Activated naive CD8-positive, alpha-beta T cell treated with anti-CD3 and anti-CD28 coated beads, Interleukin-2, amount 10 ng/mL, durations not matched to agents 7 days and 5 days (primary cell): Measurements from ENCODE around the gene GXYLT1. TPM values are rescaled to one million over a fixed set of nuclear protein-coding genes. Genes with fewer than 3 reads are reported as not detected.
"Not testable (repeated sequence)": the region's sequence is repeated elsewhere in the genome, so short reads cannot be mapped to it uniquely, and the experiment has no call there.

Experiments
- ATAC-seq: fragments of 150-1000 bp; cut with Tn5 transposase; one replicate; pipeline ENCODE4 v1.10.0; 2021; ENCODE audit warnings: low read depth, moderate library complexity
- POLR2A ChIA-PET: fragments of 350-600 bp; sonication (Branson Sonifier 250); formaldehyde crosslinking; loops from one replicate; lab custom pipeline; 2021; ENCODE audit warnings: antibody characterized with exemption; lab: Charles Lee
- DNase-seq: peaks from one replicate; pipeline ENCODE4 v3.0.0; 2021
- H3K27ac Mint-ChIP-seq: one replicate; pipeline ENCODE4 v1.8.0; 2022; ENCODE audit warnings: mild to moderate bottlenecking, mixed read lengths
- H3K27me3 Mint-ChIP-seq: one replicate; pipeline ENCODE4 v1.8.0; 2022; ENCODE audit warnings: mild to moderate bottlenecking, moderate library complexity, mixed read lengths
- H3K36me3 Mint-ChIP-seq: one replicate; pipeline ENCODE4 v1.8.0; 2021; ENCODE audit warnings: mild to moderate bottlenecking, mixed read lengths
- H3K4me1 Mint-ChIP-seq: one replicate; pipeline ENCODE4 v1.8.0; 2021; ENCODE audit warnings: mixed read lengths
- H3K4me3 Mint-ChIP-seq: one replicate; pipeline ENCODE4 v1.8.0; 2022; ENCODE audit warnings: mild to moderate bottlenecking, moderate library complexity, mixed read lengths
- H3K9me3 Mint-ChIP-seq: one replicate; pipeline ENCODE4 v1.8.0; 2021; ENCODE audit warnings: mixed read lengths
- total RNA-seq, 2 experiments: library from RNA; stranded (reverse); gene quantifications; one replicate each; pipeline ENCODE4 v1.2.3, GENCODE V29; 2021

Gene GXYLT1
- total RNA-seq, 2 experiments from 2014 or later: 9.0 TPM

GRCh38 chr12:42053456-42053855 lies 91.2 kb downstream of the GXYLT1 start:
- Mint-ChIP-seq H3K36me3 (no peaks in the 10 kb centered on the region), H3K9me3 (peaks cover 4% of the 10 kb centered on the region), H3K27ac (no peak overlapping the region), H3K4me1 (peaks cover 3% of the 10 kb centered on the region), H3K27me3 (no peaks in the 10 kb centered on the region), H3K4me3 (no peak overlapping the region)
- DNase-seq: no peak
- POLR2A ChIA-PET: no interaction called here
- ATAC-seq: no peak

GRCh38 chr12:42048980-42049379 lies 95.7 kb downstream of the GXYLT1 start:
- H3K4me1 Mint-ChIP-seq, ATAC-seq, H3K36me3 Mint-ChIP-seq, H3K27ac Mint-ChIP-seq, H3K27me3 Mint-ChIP-seq, POLR2A ChIA-PET, H3K4me3 Mint-ChIP-seq, H3K9me3 Mint-ChIP-seq, DNase-seq: not testable (repeated sequence)

- H3K9me3 Mint-ChIP-seq: no peaks in the 10 kb centered on the region
- ATAC-seq: no peak
- peaks cover 8% of the 10 kb centered on the region for H3K27me3 Mint-ChIP-seq
- DNase-seq: no peak
- H3K4me1 Mint-ChIP-seq: no peaks in the 10 kb centered on the region
- H3K27ac Mint-ChIP-seq: no peak overlapping the region
- H3K36me3 Mint-ChIP-seq: no peaks in the 10 kb centered on the region
- no peak overlapping the region for H3K4me3 Mint-ChIP-seq
- POLR2A ChIA-PET: no interaction called here
Measured at GRCh38 chr12:42039577-42039976, 105.1 kb downstream of the GXYLT1 start.

- no peak overlapping the region for H3K27ac Mint-ChIP-seq
- peaks cover 8% of the 10 kb centered on the region for H3K27me3 Mint-ChIP-seq
- ATAC-seq (no peak), DNase-seq (no peak)
- H3K4me1 Mint-ChIP-seq: no peaks in the 10 kb centered on the region
- no peaks in the 10 kb centered on the region for H3K36me3 Mint-ChIP-seq
- POLR2A ChIA-PET: no interaction called here
- H3K4me3 Mint-ChIP-seq: no peak overlapping the region
- H3K9me3 Mint-ChIP-seq: no peaks in the 10 kb centered on the region
Measured at GRCh38 chr12:42039176-42039575, 105.5 kb downstream of the GXYLT1 start.

GRCh38 chr12:42031847-42032564 lies 112.7 kb downstream of the GXYLT1 start:
- H3K9me3 Mint-ChIP-seq: no peaks in the 10 kb centered on the region
- DNase-seq (no peak), ATAC-seq (no peak)
- no peaks in the 10 kb centered on the region for H3K36me3 Mint-ChIP-seq
- no peak overlapping the region for H3K27ac Mint-ChIP-seq
- H3K27me3 Mint-ChIP-seq: peaks cover 8% of the 10 kb centered on the region
- POLR2A ChIA-PET: interaction anchor here (0.5 kb wide), 1 partner anchor 203 kb away, joined by 3 read pairs; no protein-coding TSS in a partner anchor
- H3K4me3 Mint-ChIP-seq: no peak overlapping the region
- H3K4me1 Mint-ChIP-seq: no peaks in the 10 kb centered on the region

Other genes starting within 250 kb of the GXYLT1 start
- gene YAF2, start 93.4 kb upstream of the GXYLT1 start, total RNA-seq: 10 to 100 TPM; 33.7 to 40.6 TPM
- 10 to 100 TPM; 47.8 to 53.8 TPM for gene ZCRB1, start 181.2 kb upstream of the GXYLT1 start, total RNA-seq
- gene PPHLN1, start 181.3 kb upstream of the GXYLT1 start, total RNA-seq: 10 to 100 TPM; 86.3 to 91.4 TPM